Endothelial cell of umbilical vein (primary cell): ENCODE measurements around the gene AQP12B. TPM values are rescaled to one million over a fixed set of nuclear protein-coding genes. Genes with fewer than 3 reads are reported as not detected.

ENCODE experiments used
- BruUV-seq: library from RNA; stranded (reverse); fragments of 400-500 nt; replicated peaks from 2 replicates; lab custom pipeline; 2021; lab: Mats Ljungman, UMichigan
- CTCF ChIA-PET: fragments of 300-600, 350-600 bp; sonication (Branson Sonifier 250); formaldehyde crosslinking; loops from one replicate; lab custom pipeline; 2021; ENCODE audit warnings: antibody characterized with exemption, inconsistent platforms; lab: Charles Lee
- POLR2A ChIA-PET: fragments of 300-600, 350-600 bp; sonication (Branson Sonifier 250); formaldehyde crosslinking; loops from one replicate; lab custom pipeline; 2021; ENCODE audit warnings: antibody characterized with exemption, inconsistent platforms; lab: Charles Lee
- DNase-seq: peaks from one replicate; pipeline ENCODE4 v3.0.0-alpha.2; 2011; ENCODE audit warnings: low read depth, low spot score
- FAIRE-seq: peaks from 2 replicates; lab custom pipeline; 2011; peaks lifted over from hg19 to GRCh38; lab: Jason Lieb, UNC
- H2AFZ ChIP-seq: 2 replicates; pipeline ENCODE4 v1.6.0; 2012; ENCODE audit warnings: low read depth, low read length, control low read depth, inconsistent platforms
- H3K27ac ChIP-seq: 2 replicates; pipeline ENCODE4 v1.5.1; 2011; ENCODE audit warnings: low read depth, mild to moderate bottlenecking, control low read depth, low read length, moderate library complexity; ENCODE audit not compliant: insufficient read depth
- H3K27me3 ChIP-seq, 2 experiments: 2 replicates each; pipeline versions ENCODE4 v1.6.0 to v1.6.1; 2011; ENCODE audit warnings: low read length in 2 of 2, mixed read lengths in 1 of 2; ENCODE audit not compliant: control insufficient read depth in 2 of 2, insufficient read depth in 2 of 2
- H3K36me3 ChIP-seq, 2 experiments: 2 replicates in 1 of 2; 3 replicates in 1 of 2; pipeline ENCODE4 v1.5.1; 2011; ENCODE audit warnings: low read length in 2 of 2, mild to moderate bottlenecking in 1 of 2, moderate library complexity in 1 of 2; ENCODE audit not compliant: control insufficient read depth in 2 of 2, insufficient read depth in 2 of 2; ENCODE audit errors: extremely low read depth in 1 of 2
- H3K4me1 ChIP-seq: 3 replicates; pipeline ENCODE4 v1.5.1; 2011; ENCODE audit warnings: mild to moderate bottlenecking, low read length; ENCODE audit not compliant: control insufficient read depth, insufficient read depth; ENCODE audit errors: extremely low read depth
- H3K4me2 ChIP-seq: 2 replicates; pipeline ENCODE4 v1.6.1; 2011; ENCODE audit warnings: low read length, control low read depth, mixed read lengths; ENCODE audit not compliant: insufficient read depth
- H3K4me3 ChIP-seq, 3 experiments: fragments of 200-600 bp in 1 of 3; sonication (generic), shearing (Covaris generic) in 1 of 3; replicated peaks in 1 of 3; 2 replicates each; pipeline ENCODE4 v1.5.1; 2011 to 2016; ENCODE audit warnings: control low read depth in 3 of 3, low read length in 3 of 3, mild to moderate bottlenecking in 2 of 3, inconsistent platforms in 1 of 3, low read depth in 1 of 3, moderate library complexity in 1 of 3; ENCODE audit not compliant: insufficient read depth in 1 of 3
- H3K79me2 ChIP-seq: 2 replicates; pipeline ENCODE4 v1.6.0; 2012; ENCODE audit warnings: low read length, inconsistent platforms; ENCODE audit not compliant: control insufficient read depth, insufficient read depth
- H3K9ac ChIP-seq: replicated peaks from 2 replicates; pipeline ENCODE3; 2011; ENCODE audit warnings: low read length, control low read depth; ENCODE audit not compliant: insufficient read depth; ENCODE audit errors: extremely low read depth
- H3K9me1 ChIP-seq: replicated peaks from 3 replicates; pipeline ENCODE4 v1.6.0; 2011; ENCODE audit warnings: mild to moderate bottlenecking, low read length; ENCODE audit not compliant: control insufficient read depth, insufficient read depth; ENCODE audit errors: extremely low read depth
- H3K9me3 ChIP-seq: replicated peaks from 2 replicates; pipeline ENCODE4 v1.5.1; 2012; ENCODE audit warnings: low read length, inconsistent platforms; ENCODE audit not compliant: control insufficient read depth, insufficient read depth
- H4K20me1 ChIP-seq: replicated peaks from 2 replicates; pipeline ENCODE3; 2011; ENCODE audit warnings: mild to moderate bottlenecking, low read length; ENCODE audit not compliant: control insufficient read depth, insufficient read depth; ENCODE audit errors: extremely low read depth
- CTCF ChIP-seq, 2 donors: IDR thresholded peaks; 1 replicate in 1 of 2; 2 replicates in 1 of 2; pipeline ENCODE4 v1.5.1; 2011; ENCODE audit warnings: low read length in 2 of 2, mild to moderate bottlenecking in 2 of 2, moderate library complexity in 2 of 2, control low read depth in 1 of 2, inconsistent platforms in 1 of 2, low read depth in 1 of 2; ENCODE audit not compliant: insufficient read depth in 1 of 2; ENCODE audit errors: extremely low read depth in 1 of 2
- EZH2 ChIP-seq: IDR thresholded peaks from 2 replicates; pipeline ENCODE4 v1.6.1; 2012; ENCODE audit warnings: borderline replicate concordance, low read depth, mild to moderate bottlenecking, moderate library complexity, low read length, inconsistent platforms; ENCODE audit not compliant: severe bottlenecking
- FOS ChIP-seq: IDR thresholded peaks from 2 replicates; pipeline ENCODE4 v1.6.1; 2011; ENCODE audit warnings: mild to moderate bottlenecking, low read length, moderate library complexity, borderline replicate concordance; ENCODE audit not compliant: insufficient read depth
- GATA2 ChIP-seq: IDR thresholded peaks from 2 replicates; pipeline ENCODE4 v1.7.0; 2011; ENCODE audit warnings: low read depth, mild to moderate bottlenecking, moderate library complexity, mixed read lengths, low read length; ENCODE audit not compliant: insufficient read length, insufficient read depth
- JUN ChIP-seq: IDR thresholded peaks from 2 replicates; pipeline ENCODE4 v1.6.1; 2011; ENCODE audit warnings: borderline replicate concordance, low read depth; ENCODE audit not compliant: insufficient read length, insufficient read depth
- MAX ChIP-seq: IDR thresholded peaks from 2 replicates; pipeline ENCODE4 v1.6.1; 2011; ENCODE audit not compliant: insufficient read depth, insufficient read length
- MYC ChIP-seq: IDR thresholded peaks from one replicate; pipeline ENCODE4 v1.6.1; 2011; ENCODE audit warnings: mild to moderate bottlenecking, low read depth, low read length
- POLR2A ChIP-seq: IDR thresholded peaks from 2 replicates; pipeline ENCODE4 v1.6.1; 2012; ENCODE audit warnings: low read depth, mild to moderate bottlenecking, control low read depth, low read length
- POLR2AphosphoS5 ChIP-seq: IDR thresholded peaks from 2 replicates; pipeline ENCODE4 v1.6.1; 2012; ENCODE audit warnings: low read depth, mild to moderate bottlenecking, control low read depth, low read length, moderate library complexity; ENCODE audit not compliant: insufficient read depth
- dilution Hi-C: fragments of 300-500 bp; cut with MboI; formaldehyde crosslinking; loops from one replicate; pipeline ENCODE4 v1.15.0; 2019; ENCODE audit warnings: low sequenced_read_pairs; ENCODE audit not compliant: extremely low pct_ligation_motif_present
- intact Hi-C: fragments of 100-400 bp; cut with micrococcal nuclease; formaldehyde crosslinking; loops from one replicate; pipeline ENCODE4 v1.10.0; 2022
- polyA plus RNA-seq, 4 experiments: library from polyadenylated mRNA; depleted of rRNA in 3 of 4; stranded (reverse) in 3 of 4; unstranded in 1 of 4; fragments of >200 nt; gene quantifications; 2 replicates each; pipeline versions ENCODE4 v1.2.1 to v1.2.3, GENCODE V29; 2011 to 2012; ENCODE audit warnings: missing spikeins in 1 of 4
- total RNA-seq: library from RNA; stranded (reverse); gene quantifications from 2 replicates; pipeline ENCODE4 v1.2.3, GENCODE V29; 2021

Gene AQP12B
- total and polyA plus RNA-seq, 2 donors (not counting 3 experiments of a cell fraction or from before 2014, with no cell fraction given), result not detected

GRCh38 chr2:240635121-240635997 is 47.3 kb downstream of the AQP12B start:
- H3K27me3 ChIP-seq, result no peaks in the 10 kb centered on the region
- no peak overlapping the region for H3K9ac ChIP-seq
- DNase-seq (no peak), FAIRE-seq (no peak)
- POLR2A ChIA-PET, result no interaction called here
- H3K4me3 ChIP-seq, result no peak overlapping the region
- H2AFZ ChIP-seq, result no peak overlapping the region
- no peaks in the 10 kb centered on the region for H3K9me3 ChIP-seq
- H3K79me2 ChIP-seq, result no peaks in the 10 kb centered on the region
- H4K20me1 ChIP-seq, result no peaks in the 10 kb centered on the region
- H3K36me3 ChIP-seq, result no peaks in the 10 kb centered on the region
- no peak for TF ChIP-seq CTCF (IDR thresholded peaks at IDR 0.05; ENCODE audit: extremely low read depth in 1 of 2, insufficient read depth in 1 of 2, low read depth in 1 of 2, low read length in 2 of 2)
- TF ChIP-seq MAX, result no peak
- no peak for TF ChIP-seq POLR2A
- TF ChIP-seq MYC, result no peak
- no peak for TF ChIP-seq EZH2
- no peak for TF ChIP-seq JUN
- TF ChIP-seq FOS, result no peak
- TF ChIP-seq GATA2, result no peak
- no peak for TF ChIP-seq POLR2AphosphoS5
- no peaks in the 10 kb centered on the region for H3K4me1 ChIP-seq
- intact Hi-C loops (no loop called here), dilution Hi-C loops (no loop called here)
- BruUV-seq, result no TSS peak
- CTCF ChIA-PET, result no interaction called here
- no peak overlapping the region for H3K4me2 ChIP-seq
- H3K27ac ChIP-seq, result no peak overlapping the region
- H3K9me1 ChIP-seq, result no peaks in the 10 kb centered on the region
